Central memory CD8-positive, alpha-beta T cell (primary cell): ENCODE results near the gene BRI3.
A peak's percentile ranks its signal among the peaks of the same experiment; 100 is the strongest.

Experiments used
- ATAC-seq: fragments of 150-1000 bp; cut with Tn5 transposase; replicated peaks from 2 replicates; pipeline ENCODE4 v1.10.0; 2022; ENCODE audit warnings: mild to moderate bottlenecking, moderate FRiP score, moderate number of reproducible peaks; ENCODE audit not compliant: poor library complexity, severe bottlenecking; ENCODE audit errors: extremely low read depth
- DNase-seq, 2 donors: peaks; one replicate each; pipeline ENCODE4 v3.0.0; 2021; ENCODE audit warnings: low spot score in 2 of 2
- H3K27ac Mint-ChIP-seq: one replicate; pipeline ENCODE4 v1.8.0; 2022; ENCODE audit warnings: low read depth, mild to moderate bottlenecking, moderate library complexity, mixed read lengths
- H3K27me3 Mint-ChIP-seq: one replicate; pipeline ENCODE4 v1.8.0; 2022; ENCODE audit warnings: mixed read lengths
- H3K36me3 Mint-ChIP-seq: one replicate; pipeline ENCODE4 v1.8.0; 2022; ENCODE audit warnings: mild to moderate bottlenecking, moderate library complexity, mixed read lengths; ENCODE audit not compliant: insufficient read depth
- H3K4me1 Mint-ChIP-seq: one replicate; pipeline ENCODE4 v1.8.0; 2022; ENCODE audit warnings: mixed read lengths
- H3K4me3 Mint-ChIP-seq: one replicate; pipeline ENCODE4 v1.8.0; 2022; ENCODE audit warnings: mild to moderate bottlenecking, moderate library complexity, mixed read lengths
- H3K9me3 Mint-ChIP-seq: one replicate; pipeline ENCODE4 v1.8.0; 2022; ENCODE audit warnings: mixed read lengths

Gene BRI3

DNA sequence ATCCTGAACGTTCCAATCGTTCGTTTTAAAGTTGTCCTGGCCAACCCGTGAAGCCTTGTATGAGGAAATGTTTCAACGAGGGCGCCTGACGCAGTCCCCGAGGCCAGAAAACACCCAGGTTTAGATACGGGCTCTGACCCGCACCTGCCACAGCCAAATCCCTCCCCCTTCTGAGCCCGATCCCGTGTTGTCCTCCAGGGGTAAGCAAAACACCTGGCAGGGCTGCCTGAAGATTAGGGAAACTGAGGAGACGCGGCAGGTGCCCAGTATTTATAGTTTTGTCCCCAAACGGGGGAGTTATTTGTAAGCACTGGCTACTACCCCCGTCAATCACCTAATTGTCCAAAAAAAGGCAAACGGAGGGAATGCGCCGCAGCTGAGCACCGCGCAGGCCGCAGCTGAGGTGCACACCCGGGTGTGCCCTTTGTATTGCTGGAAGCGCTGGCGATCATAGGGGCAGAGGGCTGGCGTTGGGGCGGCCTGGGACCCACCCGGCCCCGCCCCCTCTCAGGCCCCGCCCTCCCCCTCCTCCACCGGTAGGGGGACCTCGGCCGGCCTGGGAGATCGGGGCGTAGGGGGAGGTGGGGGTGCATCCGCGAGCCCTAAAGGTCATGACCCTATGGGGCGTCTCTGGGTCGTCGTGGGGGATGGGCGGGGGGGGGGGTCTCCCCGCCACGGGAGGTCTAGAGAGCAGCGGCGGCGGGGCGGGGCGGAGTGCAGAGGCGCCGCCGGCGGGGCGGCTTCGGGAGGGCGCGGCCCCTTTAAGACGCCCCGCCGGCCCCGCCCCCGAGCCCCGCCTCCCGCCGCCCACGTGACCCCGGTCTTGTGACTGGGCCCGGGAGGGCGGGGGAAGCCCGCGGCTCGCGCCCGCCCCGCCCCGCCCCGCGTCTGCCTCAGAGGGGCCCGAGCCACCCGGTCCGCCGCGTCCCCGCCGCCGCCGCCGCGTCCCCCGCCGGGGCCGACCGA lies at the start of gene BRI3:
TSS of gene BRI3 (plus strand) at position 896 of the 966 bp plus-strand sequence. CDS start 110 bp downstream, outside the sequence.
- peak; percentile 62 to 75 for DNase-seq
- Mint-ChIP-seq H3K27ac (peak within 1 kb of the TSS; percentile 71), H3K4me3 (peak within 1 kb of the TSS; percentile 78), H3K36me3 (peaks cover 9% of the 10 kb centered on the region), H3K27me3 (no peaks in the 10 kb centered on the region), H3K4me1 (peaks cover 24% of the 10 kb centered on the region), H3K9me3 (no peaks in the 10 kb centered on the region)
- ATAC-seq: peak; percentile 85

GRCh38 chr7:98232263-98232585 lies 49.3 kb upstream of the BRI3 start:
- Mint-ChIP-seq H3K27ac (no peak overlapping the region), H3K27me3 (no peaks in the 10 kb centered on the region), H3K36me3 (peaks cover 17% of the 10 kb centered on the region), H3K4me1 (no peaks in the 10 kb centered on the region), H3K9me3 (no peaks in the 10 kb centered on the region), H3K4me3 (no peak overlapping the region)
- ATAC-seq (no peak), DNase-seq (no peak)

GRCh38 chr7:98232799-98233198 lies 48.7 kb upstream of the BRI3 start:
- Mint-ChIP-seq H3K27ac (no peak overlapping the region), H3K27me3 (no peaks in the 10 kb centered on the region), H3K4me1 (no peaks in the 10 kb centered on the region), H3K4me3 (no peak overlapping the region), H3K36me3 (peaks cover 16% of the 10 kb centered on the region), H3K9me3 (no peaks in the 10 kb centered on the region)
- ATAC-seq (no peak), DNase-seq (no peak)

DNA sequence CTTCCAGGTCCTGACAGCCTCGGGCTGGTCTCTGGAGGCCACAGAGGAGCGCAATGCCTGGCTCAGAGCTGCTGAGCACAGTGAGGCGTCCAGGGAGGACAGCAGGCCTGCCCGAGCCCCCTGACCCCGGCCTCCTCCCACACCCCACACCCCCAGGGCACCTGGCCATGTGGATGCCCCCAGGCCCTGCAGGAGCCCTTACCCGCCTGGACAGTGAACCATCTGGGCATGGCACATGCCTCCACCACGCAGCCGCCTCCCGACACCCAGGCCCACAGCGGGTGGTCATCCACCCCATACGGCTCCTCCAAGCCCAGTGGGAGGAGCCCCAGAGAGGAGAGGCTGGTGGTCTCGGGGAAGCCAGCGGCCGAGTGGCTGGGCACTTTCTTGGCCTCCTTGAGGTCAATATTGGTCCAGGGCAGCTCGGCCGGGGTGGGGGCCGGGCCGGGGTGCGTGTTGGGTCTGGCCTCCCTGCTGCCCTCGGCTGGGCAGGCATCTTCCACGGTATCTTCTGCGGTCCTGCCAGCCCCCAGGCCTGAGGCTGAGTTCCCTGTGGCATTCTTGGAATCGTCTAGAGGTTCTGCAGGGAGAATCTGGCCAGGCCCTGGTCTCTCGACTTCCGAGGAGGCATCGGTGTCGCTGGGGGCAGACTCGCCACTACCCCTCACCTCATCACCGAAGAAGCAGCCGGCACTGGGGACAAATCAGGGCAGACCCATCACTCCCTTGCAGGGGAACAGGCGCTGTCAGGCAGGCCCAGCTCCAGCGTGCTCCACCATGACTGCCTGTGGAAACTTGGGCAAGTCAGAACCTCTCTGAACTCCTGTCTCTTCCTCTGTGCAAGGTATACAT lies 48.0 kb upstream of the BRI3 start:
- H3K9me3 Mint-ChIP-seq: no peaks in the 10 kb centered on the region
- H3K27me3 Mint-ChIP-seq: no peaks in the 10 kb centered on the region
- H3K36me3 Mint-ChIP-seq: peaks cover 15% of the 10 kb centered on the region
- H3K4me3 Mint-ChIP-seq: no peak overlapping the region
- ATAC-seq: no peak
- no peaks in the 10 kb centered on the region for H3K4me1 Mint-ChIP-seq
- DNase-seq: no peak
- no peak overlapping the region for H3K27ac Mint-ChIP-seq

DNA sequence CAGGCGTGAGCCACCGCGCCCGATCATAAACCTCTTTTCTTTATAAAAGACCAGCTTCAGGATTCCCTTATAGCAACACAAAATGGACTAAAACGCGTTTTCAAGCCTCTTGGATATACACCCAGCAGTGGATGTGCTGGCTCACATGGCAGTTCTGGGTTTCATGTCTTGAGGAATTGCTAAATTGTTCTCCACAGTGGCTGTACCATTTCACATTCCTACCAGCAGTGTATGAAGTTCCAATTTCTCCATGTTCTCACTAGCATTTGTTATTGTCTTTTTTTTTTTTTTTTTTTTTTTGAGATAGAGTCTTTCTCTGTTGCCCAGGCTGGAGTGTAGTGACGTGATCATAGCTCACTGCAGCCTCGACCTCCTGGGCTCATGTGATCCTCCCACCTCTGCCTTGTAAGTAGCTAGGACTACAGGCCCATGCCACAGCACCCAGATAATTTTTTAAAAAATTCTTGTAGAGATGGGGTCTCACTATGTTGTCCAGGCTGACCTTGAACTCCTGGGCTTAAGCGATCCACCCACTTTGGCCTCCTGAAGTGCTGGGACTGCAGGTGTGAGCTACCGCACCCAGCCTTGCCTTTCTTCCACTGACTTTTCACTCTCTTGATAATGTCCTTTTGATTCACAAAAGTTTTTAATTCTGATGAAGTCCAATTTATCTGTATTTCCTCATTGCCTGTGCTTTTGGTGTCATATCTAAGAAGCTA lies 46.9 kb upstream of the BRI3 start:
- peaks cover 16% of the 10 kb centered on the region for H3K36me3 Mint-ChIP-seq

GRCh38 chr7:98235901-98236300 lies 45.6 kb upstream of the BRI3 start:
- Mint-ChIP-seq H3K36me3 (peaks cover 15% of the 10 kb centered on the region), H3K27ac (no peak overlapping the region), H3K4me3 (no peak overlapping the region), H3K27me3 (no peaks in the 10 kb centered on the region), H3K4me1 (no peaks in the 10 kb centered on the region), H3K9me3 (no peaks in the 10 kb centered on the region)
- DNase-seq (no peak), ATAC-seq (no peak)

More for the DNA sequence above, 46.9 kb upstream of the BRI3 start:
- DNase-seq: no peak
- Mint-ChIP-seq H3K4me1 (no peaks in the 10 kb centered on the region), H3K9me3 (no peaks in the 10 kb centered on the region), H3K27me3 (no peaks in the 10 kb centered on the region), H3K27ac (no peak overlapping the region), H3K4me3 (no peak overlapping the region)
- no peak for ATAC-seq

DNA sequence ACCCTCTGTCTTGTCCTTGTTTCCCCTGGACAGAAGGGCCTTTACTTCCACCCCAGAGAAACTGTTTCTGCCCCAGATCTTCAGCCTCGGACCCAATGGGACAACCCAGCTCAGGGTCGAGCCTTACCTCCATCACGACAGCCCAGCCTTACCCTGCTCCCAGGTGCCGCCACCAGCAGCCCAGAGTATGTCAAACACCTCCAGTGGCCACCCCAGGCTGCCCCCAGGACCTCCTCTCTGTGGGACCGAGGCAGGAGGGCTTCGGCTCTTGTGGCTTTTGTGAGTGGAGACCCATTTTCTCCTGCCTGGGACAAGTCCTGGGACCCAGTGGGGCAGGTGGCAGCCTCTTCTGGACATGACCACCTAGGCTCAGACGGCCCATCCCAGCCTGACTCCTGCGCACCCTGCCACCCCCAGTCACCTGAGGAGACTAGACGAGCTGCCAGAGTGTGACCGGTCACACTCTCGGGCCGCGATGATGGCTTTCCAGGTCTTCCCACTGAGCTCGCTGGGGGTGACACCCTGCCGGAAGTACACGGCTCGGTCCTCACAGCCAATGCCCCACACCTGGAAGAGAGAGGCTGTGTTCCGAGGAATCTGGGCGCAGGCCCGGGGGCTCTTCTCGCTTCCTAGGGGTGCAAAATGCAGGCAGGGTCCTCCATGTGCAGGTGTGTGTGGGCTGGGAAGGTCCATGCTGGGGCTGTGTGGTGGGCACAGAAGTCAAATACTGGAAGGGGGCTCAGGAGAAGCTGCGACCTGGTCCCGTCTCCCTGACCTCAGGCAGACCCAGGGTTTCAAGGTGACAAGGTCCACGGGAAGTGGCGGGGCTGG lies 44.9 kb upstream of the BRI3 start:
- no peaks in the 10 kb centered on the region for H3K9me3 Mint-ChIP-seq
- H3K27me3 Mint-ChIP-seq: no peaks in the 10 kb centered on the region
- DNase-seq (no peak), ATAC-seq (no peak)
- no peak overlapping the region for H3K4me3 Mint-ChIP-seq
- H3K36me3 Mint-ChIP-seq: peaks cover 15% of the 10 kb centered on the region
- H3K4me1 Mint-ChIP-seq: no peaks in the 10 kb centered on the region
- no peak overlapping the region for H3K27ac Mint-ChIP-seq

DNA sequence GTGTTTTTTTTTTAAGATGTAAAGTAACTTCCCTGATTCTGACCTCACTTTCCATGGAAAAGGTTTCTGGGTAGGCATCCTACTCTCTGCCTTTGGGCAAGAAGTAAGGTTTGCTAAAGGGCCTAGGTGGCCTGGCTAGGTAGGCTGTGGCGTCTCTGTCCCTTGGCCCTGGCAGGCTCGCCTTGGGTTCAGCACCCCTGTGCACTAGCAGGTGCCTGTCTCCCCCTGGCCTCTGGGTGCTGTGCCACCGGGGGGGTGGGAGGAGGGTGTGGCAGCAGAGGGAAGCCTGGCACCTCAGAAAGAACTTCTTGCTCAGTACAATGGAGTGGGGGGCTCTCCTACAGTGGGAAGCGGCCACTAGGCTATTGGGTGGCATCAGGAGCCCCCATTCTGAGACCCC lies 43.4 kb upstream of the BRI3 start:
- Mint-ChIP-seq H3K4me3 (no peak overlapping the region), H3K27me3 (no peaks in the 10 kb centered on the region), H3K27ac (no peak overlapping the region), H3K36me3 (peaks cover 13% of the 10 kb centered on the region), H3K4me1 (no peaks in the 10 kb centered on the region), H3K9me3 (no peaks in the 10 kb centered on the region)
- ATAC-seq (no peak), DNase-seq (no peak)

DNA sequence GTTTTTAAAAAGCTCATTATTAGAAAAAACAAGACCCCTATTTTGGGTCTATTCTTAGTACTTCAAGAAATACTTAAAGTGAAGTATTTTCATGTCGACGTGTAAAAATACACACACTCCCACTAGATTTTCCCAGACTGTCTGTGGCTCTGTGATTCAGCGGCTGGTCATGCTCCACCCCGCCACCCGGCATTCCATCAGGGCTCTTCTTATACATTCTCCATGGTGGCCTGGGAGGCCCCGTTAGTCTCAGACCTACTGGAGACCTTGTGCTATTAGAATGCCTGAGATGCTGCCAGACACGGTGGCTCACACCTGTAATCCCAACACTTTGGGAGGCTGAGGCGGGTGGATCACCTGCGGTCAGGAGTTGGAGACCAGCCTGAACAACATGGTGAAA lies 42.5 kb upstream of the BRI3 start:
- H3K27ac Mint-ChIP-seq: no peak overlapping the region
- no peaks in the 10 kb centered on the region for H3K4me1 Mint-ChIP-seq
- peaks cover 13% of the 10 kb centered on the region for H3K36me3 Mint-ChIP-seq
- H3K27me3 Mint-ChIP-seq: no peaks in the 10 kb centered on the region
- no peak for ATAC-seq
- no peak overlapping the region for H3K4me3 Mint-ChIP-seq
- no peak for DNase-seq
- no peaks in the 10 kb centered on the region for H3K9me3 Mint-ChIP-seq

DNA sequence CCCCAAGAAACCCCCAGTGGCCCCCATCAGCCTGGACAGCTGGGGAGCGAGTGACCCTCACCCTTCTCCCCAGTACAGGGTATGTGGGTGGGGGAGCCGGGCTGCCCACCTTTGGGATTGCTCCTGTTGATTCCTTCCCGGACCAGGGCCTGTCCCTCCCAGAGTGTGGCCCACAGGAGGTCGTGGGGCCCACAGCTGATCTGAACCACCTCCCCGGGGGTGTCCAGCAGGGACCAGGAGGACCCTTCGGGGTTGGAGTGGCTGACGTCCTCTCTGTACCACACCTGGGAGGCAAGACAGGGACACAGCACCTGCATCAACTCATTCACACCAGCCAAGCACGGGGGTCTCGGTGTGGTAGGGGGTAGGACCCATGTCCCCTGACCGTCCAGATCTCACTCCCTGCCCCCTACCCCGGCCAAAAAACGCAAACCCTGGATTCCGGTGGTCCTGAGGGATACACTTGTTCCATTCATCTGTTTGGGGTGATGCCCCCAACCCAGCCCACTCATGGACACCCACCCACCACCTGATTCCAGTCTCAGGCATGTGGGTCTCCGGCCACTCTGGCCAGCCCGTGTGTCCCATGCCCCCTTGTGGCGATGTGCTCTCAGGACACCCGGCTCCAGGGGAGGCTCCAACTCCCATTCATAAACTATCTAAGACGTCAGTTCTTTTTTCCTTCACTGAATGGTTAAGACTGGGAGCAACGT lies 40.4 kb upstream of the BRI3 start:
- no peaks in the 10 kb centered on the region for H3K27me3 Mint-ChIP-seq
- no peaks in the 10 kb centered on the region for H3K9me3 Mint-ChIP-seq
- DNase-seq (no peak), ATAC-seq (no peak)
- no peak overlapping the region for H3K27ac Mint-ChIP-seq
- H3K4me3 Mint-ChIP-seq: no peak overlapping the region
- no peaks in the 10 kb centered on the region for H3K4me1 Mint-ChIP-seq
- peaks cover 13% of the 10 kb centered on the region for H3K36me3 Mint-ChIP-seq

DNA sequence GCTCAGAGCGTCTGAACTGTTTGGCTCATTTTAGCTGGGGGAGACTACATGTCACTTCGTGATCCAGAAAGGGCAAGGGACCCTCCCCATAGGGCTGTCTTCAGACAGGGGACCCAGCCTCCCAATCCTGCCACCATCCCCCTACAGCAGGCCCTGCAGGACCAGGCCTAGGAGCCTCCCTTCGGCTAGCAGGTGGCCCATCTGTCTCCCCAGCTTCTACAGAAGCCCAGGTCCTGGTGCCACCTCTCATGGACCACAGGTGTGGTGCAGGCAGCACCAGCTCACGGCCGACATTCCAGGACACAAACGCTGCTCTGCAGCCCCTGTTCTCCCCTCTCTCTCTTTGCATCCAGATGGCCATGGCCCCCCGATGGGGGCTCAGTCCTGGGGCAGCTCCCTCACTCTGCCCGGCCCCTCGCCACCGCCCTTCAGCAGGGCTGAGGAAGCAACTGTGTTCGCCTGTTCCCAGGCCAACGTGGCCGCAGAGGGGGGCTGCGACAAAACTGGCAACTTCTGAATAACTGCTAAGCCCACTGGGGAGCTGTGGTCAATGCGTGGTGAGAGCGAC lies 39.7 kb upstream of the BRI3 start:
- Mint-ChIP-seq H3K27ac (no peak overlapping the region), H3K4me3 (no peak overlapping the region), H3K9me3 (no peaks in the 10 kb centered on the region), H3K27me3 (no peaks in the 10 kb centered on the region), H3K36me3 (peaks cover 12% of the 10 kb centered on the region), H3K4me1 (no peaks in the 10 kb centered on the region)
- ATAC-seq (no peak), DNase-seq (no peak)
